Activated CD8-positive, alpha-beta memory T cell treated with anti-CD3 and anti-CD28 coated beads, Interleukin-2, amount 50 U/mL, for 24 hours (primary cell): ENCODE results near the gene SND1.
"Not testable (repeated sequence)": the region's sequence is repeated elsewhere in the genome, so short reads cannot be mapped to it uniquely, and the experiment has no call there.

Experiments
- DNase-seq: peaks from one replicate; pipeline ENCODE4 v3.0.0-alpha.2; 2020; ENCODE audit errors: extremely low read depth

SND1 gene

GRCh38 chr7:128097211-128097731 lies 445.3 kb downstream of the SND1 start:
- DNase-seq: no peak

- DNase-seq: no peak
Observed at GRCh38 chr7:128098629-128099028, 446.6 kb downstream of the SND1 start.

- no peak for DNase-seq
Observed at GRCh38 chr7:128099204-128099671, 447.2 kb downstream of the SND1 start.

GRCh38 chr7:128100225-128100948 lies 448.4 kb downstream of the SND1 start:
- DNase-seq: no peak

- no peak for DNase-seq
Observed at GRCh38 chr7:128100949-128101713, 449.1 kb downstream of the SND1 start.

GRCh38 chr7:128102490-128103291 lies 450.7 kb downstream of the SND1 start:
- DNase-seq: no peak

- DNase-seq: no peak
Observed at GRCh38 chr7:128103498-128104107, 451.6 kb downstream of the SND1 start.

- DNase-seq: no peak
Observed at GRCh38 chr7:128104108-128104742, 452.2 kb downstream of the SND1 start.

GRCh38 chr7:128105228-128106022 lies 453.4 kb downstream of the SND1 start:
- no peak for DNase-seq

GRCh38 chr7:128106821-128107220 lies 454.8 kb downstream of the SND1 start:
- DNase-seq: no peak

- not testable (repeated sequence) for DNase-seq
Observed at GRCh38 chr7:128107516-128107915, 455.5 kb downstream of the SND1 start.

GRCh38 chr7:128108129-128108528 lies 456.1 kb downstream of the SND1 start:
- DNase-seq: no peak

GRCh38 chr7:128108641-128109423 lies 456.8 kb downstream of the SND1 start:
- DNase-seq: no peak

- DNase-seq: not testable (repeated sequence)
Observed at GRCh38 chr7:128109424-128109969, 457.5 kb downstream of the SND1 start.

- no peak for DNase-seq
Observed at GRCh38 chr7:128110641-128111364, 458.8 kb downstream of the SND1 start.

- DNase-seq: no peak
Observed at GRCh38 chr7:128112018-128112780, 460.2 kb downstream of the SND1 start.

- no peak for DNase-seq
Observed at GRCh38 chr7:128112781-128113221, 460.8 kb downstream of the SND1 start.

GRCh38 chr7:128113839-128114238 lies 461.8 kb downstream of the SND1 start:
- no peak for DNase-seq
